KOPT-K1 (cell line): ENCODE results near the gene KRIT1.
"Not testable (repeated sequence)": the region's sequence is repeated elsewhere in the genome, so short reads cannot be mapped to it uniquely, and the experiment has no call there.

Source experiments
- H3K27ac ChIP-seq: fragments of 200-600 bp; sonication (generic); 2 replicates; pipeline ENCODE4 v1.5.1; 2016; ENCODE audit warnings: antibody characterized with exemption, mild to moderate bottlenecking, low read depth, low read length; ENCODE audit not compliant: poor library complexity, severe bottlenecking
- H3K36me3 ChIP-seq: fragments of 200-600 bp; sonication (generic); 2 replicates; pipeline ENCODE4 v1.5.1; 2017; ENCODE audit warnings: antibody characterized with exemption, mild to moderate bottlenecking, low read length, moderate library complexity; ENCODE audit not compliant: insufficient read depth
- H3K9me3 ChIP-seq: fragments of 200-600 bp; sonication (generic); 2 replicates; pipeline ENCODE4 v1.5.1; 2017; ENCODE audit warnings: antibody characterized with exemption, low read length, mild to moderate bottlenecking; ENCODE audit not compliant: insufficient read depth, poor library complexity, severe bottlenecking

Gene KRIT1

DNA sequence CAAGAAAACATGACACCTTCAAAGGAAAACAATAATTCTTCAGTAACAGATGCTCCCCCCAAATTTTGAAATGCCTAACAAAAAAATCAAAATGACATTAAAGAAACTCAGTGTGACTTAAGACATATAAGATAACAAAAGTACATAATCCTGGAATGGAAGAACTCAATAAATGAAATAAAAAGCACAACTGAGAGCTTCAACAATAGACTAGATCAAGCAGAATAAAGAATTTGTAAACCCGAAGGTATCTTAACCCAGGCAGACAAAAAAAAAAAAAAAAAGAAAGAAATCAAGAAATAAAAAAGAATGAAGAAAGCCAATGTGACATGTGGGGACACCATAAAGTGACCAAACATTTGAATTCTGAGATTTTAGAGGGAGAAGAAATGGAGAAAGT, 39.0 kb downstream of the KRIT1 start:
- peaks cover 28% of the 10 kb centered on the region for H3K9me3 ChIP-seq
- peaks cover 100% of the 10 kb centered on the region for H3K36me3 ChIP-seq
- H3K27ac ChIP-seq = no peak overlapping the region

DNA sequence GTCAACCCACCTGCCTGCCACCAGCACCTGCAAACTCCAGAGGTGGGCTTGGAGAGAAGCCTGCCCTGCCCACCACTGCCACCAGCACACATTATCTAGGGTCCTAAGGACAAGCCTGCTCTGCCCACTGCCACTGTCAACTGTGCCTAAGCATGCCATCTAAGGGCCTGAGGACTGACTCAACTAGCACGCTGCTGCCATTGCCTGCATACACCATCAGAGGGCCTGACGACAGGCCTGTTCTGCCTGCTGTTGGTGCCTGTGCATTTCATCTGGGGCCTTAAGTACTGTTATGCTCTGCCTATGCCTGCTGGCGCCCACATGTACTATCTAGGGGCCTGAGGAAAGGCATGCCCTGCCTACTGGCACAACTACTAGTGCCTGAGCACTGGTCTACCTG, 39.7 kb downstream of the KRIT1 start:
- no peak overlapping the region for H3K27ac ChIP-seq
- peaks cover 28% of the 10 kb centered on the region for H3K9me3 ChIP-seq
- peaks cover 100% of the 10 kb centered on the region for H3K36me3 ChIP-seq

DNA sequence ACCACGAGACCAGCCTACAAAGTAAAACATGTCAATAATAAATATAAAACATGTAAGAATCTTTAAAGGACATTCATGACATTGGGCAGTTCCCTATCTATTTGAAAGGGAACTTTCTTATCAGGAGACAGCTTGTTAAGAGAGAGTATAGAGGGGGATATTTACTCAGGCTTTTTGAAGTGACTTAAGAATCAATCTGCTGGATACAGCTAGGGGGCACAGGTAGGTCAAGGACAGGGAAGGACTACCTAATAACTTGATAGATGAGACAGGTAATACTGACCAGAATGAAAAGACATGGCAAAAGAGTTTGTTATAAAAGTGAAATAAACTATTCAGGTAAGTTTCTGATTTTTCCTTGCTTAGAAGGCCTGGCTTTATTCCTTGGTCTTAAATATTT, 44.9 kb downstream of the KRIT1 start:
- peaks cover 95% of the 10 kb centered on the region for H3K36me3 ChIP-seq

DNA sequence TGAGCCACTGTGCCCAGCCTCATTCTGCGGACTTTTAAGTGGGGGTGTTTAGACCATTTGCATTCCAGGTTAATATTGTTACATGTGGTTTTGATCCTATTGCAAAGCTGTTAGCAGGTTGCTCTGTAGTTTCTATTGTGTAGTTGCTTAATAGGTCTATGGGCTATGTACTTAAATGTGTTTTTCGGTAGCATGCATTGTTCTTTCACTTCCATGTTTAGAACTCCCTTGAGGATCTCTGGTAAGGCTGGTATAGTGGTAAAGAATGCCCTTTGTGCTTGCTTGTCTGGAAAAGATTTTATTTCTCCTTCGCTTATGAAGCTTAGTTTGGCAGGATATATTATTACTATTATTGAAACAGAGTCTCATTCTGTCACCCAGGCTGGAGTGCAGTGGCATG, 53.4 kb downstream of the KRIT1 start:
- H3K27ac ChIP-seq = no peak overlapping the region
- peaks cover 55% of the 10 kb centered on the region for H3K9me3 ChIP-seq
- peaks cover 46% of the 10 kb centered on the region; the same call in 1 of the 2 replicates for H3K36me3 ChIP-seq

More for the DNA sequence above, 44.9 kb downstream of the KRIT1 start:
- no peak overlapping the region for H3K27ac ChIP-seq
- H3K9me3 ChIP-seq = peaks cover under 1% of the 10 kb centered on the region

DNA sequence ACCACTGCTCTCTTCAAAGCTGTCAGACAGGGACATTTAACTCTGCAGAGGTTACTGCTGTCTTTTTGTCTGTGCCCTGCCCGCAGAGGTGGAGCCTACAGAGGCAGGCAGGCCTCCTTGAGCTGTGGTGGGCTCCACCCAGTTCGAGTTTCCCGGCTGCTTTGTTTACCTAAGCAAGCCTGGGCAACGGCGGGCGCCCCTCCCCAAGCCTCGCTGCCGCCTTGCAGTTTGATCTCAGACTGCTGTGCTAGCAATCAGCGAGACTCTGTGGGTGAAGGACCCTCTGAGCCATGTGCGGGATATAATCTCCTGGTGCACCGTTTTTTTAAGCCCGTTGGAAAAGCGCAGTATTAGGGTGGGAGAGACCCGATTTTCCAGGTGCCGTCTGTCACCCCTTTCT, 56.5 kb downstream of the KRIT1 start:
- Histone ChIP-seq H3K36me3 (peaks cover 19% of the 10 kb centered on the region; the same call in 1 of the 2 replicates), H3K9me3 (peaks cover 56% of the 10 kb centered on the region)
- not testable (repeated sequence) for H3K27ac ChIP-seq

DNA sequence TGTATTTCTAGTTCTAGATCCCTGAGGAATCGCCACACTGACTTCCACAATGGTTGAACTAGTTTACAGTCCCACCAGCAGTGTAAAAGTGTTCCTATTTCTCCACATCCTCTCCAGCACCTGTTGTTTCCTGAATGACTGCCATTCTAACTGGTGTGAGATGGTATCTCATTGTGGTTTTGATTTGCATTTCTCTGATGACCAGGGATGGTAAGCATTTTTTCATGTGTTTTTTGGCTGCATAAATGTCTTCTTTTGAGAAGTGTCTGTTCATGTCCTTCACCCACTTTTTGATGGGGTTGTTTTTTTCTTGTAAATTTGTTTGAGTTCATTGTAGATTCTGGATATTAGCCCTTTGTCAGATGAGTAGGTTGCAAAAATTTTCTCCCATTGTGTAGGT, 61.4 kb downstream of the KRIT1 start:
- H3K27ac ChIP-seq, H3K36me3 ChIP-seq: not testable (repeated sequence)
- H3K9me3 ChIP-seq = peaks cover 26% of the 10 kb centered on the region

DNA sequence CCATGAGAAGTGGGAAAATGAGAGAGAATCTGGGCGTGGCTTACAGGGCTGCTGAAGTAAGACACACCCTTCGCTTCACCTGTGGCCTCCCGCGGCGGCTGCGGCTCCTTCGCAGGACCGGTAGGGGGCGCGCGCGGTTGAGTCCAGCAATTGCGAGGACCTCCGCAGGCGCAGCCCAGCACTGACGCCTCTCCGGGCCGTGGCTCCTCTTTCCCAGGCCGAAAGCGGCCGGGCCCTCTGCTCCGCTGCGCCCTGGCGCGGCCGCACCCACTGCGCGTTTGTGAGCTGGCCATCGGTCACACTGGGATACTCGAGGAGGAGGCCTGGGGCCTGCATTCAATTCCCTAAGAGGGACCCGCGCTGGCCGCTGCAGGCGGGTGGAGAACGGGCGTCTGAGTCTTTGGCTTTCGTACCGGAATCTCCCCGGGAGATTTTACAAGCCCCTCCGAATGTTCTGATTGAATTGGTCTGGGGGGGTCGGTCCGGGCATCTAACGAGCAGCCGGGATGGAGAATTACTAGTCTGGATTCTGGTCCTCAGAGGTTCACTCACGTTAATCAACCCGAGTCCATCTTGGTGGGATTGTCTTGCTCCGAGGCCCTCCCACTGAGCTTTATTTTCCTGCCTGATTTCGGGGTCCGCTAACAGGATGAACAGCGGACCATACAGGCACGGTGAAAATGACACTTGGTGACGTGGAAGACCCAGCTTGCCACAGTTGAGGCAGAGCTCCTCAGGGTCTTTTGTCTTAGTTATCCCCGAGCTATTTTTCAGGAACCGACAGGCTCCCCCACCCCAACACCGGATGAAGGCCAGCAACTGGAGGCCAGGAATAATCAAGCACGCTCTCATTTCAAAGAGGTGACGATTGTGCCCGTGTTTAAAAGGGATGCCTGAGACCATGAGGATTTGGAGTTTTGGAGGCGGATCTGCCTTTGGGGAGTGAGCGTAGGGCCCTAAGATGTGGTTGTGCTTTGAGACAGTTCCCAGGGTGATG, 66.5 kb downstream of the KRIT1 start, which contains the start of gene LRRD1:
LRRD1 (minus strand) TSS at position 215 of the 997 bp plus-strand sequence. CDS start 13,940 bp downstream, outside the sequence.
- Histone ChIP-seq H3K27ac (no peak within 1 kb of the TSS), H3K9me3 (peaks cover 10% of the 10 kb centered on the region), H3K36me3 (no peaks in the 10 kb centered on the region)

DNA sequence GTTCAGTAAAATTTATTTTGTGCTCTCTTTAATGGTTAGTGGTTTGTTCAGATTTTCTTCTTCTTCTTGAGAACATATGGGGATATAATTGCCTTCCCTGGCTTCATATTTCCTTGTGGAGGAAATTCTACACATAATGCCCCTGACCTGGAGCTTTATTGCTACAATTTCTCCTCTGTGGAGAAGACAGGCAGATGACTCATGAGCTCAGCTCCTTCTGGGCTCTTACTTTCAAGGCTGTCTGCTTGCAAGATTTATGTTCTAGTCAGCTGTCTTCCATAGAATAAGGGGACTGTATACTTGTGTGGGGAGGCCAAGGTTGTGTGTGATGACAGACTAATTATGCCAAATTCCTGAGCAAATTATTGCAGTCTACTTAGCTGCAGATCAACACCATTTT, 68.4 kb downstream of the KRIT1 start:
- Histone ChIP-seq H3K36me3 (no peaks in the 10 kb centered on the region), H3K9me3 (no peaks in the 10 kb centered on the region), H3K27ac (no peak overlapping the region)

DNA sequence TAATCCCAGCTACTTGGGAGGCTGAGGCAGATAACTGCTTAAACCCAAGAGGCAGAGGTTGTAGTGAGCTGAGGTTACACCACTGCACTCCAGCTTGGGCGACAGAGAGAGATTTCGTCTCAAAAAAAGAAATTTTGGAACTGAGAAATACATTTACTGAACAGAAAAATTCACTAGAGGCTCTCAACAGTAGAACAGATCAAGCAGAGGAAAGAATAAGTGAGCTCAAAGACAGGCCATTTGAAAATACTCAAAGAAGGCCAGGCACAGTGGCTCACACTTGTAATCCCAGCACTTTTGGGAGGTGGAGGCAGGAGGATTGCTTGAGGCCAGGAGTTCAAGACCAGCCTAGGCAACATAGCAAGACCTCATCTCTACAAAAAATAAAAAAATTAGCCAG, 76.2 kb downstream of the KRIT1 start:
- H3K36me3 ChIP-seq, H3K9me3 ChIP-seq, H3K27ac ChIP-seq: not testable (repeated sequence)

DNA sequence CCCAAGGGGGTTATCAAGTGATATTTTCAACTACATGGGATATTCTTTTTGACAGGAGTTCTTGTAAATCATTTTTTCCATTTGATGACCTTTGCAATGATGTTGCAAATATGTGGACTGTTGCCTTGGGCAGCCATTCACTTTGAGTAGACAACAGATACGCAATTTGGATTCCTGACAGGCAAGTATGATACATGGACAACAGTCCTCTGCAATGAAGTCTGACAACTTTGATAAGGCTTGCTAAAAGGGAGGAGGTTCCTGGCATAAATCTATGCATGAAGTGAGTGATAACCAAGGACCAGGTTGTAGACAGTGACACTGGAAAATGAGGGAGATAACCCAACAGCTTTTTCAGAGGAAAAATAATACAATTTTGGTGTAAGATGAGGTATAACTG, 84.4 kb downstream of the KRIT1 start:
- Histone ChIP-seq H3K36me3 (no peaks in the 10 kb centered on the region), H3K27ac (no peak overlapping the region), H3K9me3 (no peaks in the 10 kb centered on the region)

DNA sequence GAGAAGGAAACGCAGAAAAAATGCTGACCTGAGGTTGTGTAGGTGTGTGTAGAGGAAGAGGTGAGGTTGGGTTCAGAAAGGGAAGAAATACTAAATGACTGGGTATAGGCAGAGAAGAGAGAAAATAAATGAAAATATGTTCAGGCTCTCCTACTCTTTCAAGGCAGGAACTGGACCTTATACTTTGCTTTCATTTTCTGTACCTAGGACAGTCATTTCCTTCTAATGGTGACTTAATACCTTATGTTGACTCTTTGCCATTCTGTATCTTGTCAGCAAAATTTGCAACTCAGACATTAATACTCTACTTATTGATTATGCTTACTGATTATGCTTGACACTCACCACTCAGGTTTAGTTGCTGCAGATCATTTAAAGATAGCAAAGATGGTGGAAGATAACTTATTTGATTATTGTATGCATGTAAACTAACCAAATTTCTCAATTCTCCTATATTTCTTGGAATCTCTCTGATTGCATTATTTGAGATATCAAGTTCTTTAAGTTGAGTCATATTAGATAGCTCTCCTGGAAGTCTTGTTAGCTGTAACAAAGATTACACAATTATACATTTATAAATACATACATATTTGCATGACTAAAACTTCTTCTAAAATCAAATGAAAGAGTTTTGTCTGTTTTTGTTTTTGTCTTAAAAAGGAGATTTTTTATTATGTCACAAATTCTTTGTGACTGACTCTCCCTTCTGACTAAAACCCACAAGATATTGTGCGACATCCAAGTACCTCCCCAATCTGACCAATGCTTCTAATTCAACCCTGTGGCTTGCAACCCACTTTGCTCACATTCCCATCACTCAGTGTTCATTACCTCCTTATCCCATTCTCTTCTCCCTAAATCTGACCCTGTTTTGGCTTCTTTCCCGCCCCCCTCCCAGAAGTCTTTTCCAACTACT, 86.8 kb downstream of the KRIT1 start:
- Histone ChIP-seq H3K27ac (no peak overlapping the region), H3K9me3 (no peaks in the 10 kb centered on the region), H3K36me3 (no peaks in the 10 kb centered on the region)

DNA sequence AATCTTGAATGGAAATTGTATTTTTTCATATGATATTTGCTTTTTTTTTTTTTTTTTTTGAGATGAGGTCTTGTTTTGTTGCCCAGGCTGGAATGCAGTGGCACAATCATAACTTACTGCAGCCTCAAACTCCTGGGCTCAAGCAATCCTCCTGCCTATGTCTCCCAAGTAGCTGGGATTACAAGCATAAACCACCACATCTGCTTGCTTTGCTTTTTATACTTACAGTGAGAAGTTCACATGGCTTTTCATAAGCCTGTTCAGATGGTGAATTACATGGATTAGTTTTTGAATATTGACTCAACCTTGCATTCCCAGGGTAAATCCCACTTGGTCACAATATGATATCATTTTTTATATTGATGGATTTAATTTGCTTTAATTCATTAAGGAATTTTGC, 88.7 kb downstream of the KRIT1 start:
- Histone ChIP-seq H3K36me3 (no peaks in the 10 kb centered on the region), H3K27ac (no peak overlapping the region), H3K9me3 (no peaks in the 10 kb centered on the region)

DNA sequence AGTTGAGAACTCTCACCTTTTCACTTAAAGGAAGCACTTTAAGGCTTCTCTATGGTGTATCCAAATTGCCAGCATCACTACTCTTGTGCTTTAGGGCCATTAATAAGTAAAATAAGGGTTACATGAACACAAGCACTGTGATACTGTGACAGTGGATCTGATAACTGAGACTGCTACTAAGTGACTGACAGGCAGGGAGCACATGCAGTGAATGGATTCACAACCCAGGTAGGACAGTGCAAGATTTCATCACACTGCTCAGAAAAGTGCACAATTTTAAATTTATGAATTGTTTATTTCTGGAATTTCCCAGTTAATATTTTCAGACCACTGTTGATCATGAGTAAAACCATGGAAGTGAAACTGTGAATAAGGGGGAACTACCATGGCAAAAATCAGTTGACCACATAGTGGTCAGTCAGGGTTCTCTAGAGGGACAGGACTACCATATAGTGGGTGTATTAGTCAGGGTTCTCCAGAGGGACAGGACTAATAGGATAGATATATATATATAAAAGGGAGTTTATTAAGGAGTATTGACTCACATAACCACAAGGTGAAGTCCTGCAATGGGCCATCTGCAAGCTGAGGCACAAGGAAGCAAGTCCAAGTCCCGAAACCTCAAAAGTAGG, 90.5 kb downstream of the KRIT1 start:
- H3K36me3 ChIP-seq = no peaks in the 10 kb centered on the region
- no peak overlapping the region for H3K27ac ChIP-seq
- no peaks in the 10 kb centered on the region for H3K9me3 ChIP-seq

DNA sequence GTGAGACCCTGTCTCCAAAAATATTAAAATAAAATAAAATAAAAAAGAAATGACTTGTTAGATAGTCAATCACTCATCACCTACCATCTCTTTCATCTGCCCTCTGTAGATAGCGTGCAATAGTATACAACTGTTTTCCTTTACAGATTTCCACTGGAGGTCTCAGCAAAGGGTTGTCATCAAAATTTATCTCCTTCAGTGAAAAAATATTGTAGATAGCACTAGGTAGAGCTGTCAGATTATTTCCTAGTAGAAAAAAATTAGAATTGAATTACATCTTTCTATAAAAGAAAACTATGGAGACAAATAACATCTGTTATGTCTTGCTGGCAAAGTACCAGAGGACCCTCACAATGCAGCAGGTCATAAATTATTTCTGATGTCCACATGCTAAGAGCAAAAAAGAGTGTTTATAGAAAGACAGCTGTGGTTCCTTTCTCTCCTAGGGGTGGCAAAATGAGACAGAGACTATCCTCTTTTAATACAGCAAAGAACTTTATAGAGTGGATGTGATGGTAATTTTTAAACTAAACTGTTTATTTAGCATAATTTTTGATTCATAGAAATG, 95.2 kb downstream of the KRIT1 start:
- Histone ChIP-seq H3K9me3 (no peaks in the 10 kb centered on the region), H3K27ac (no peak overlapping the region), H3K36me3 (no peaks in the 10 kb centered on the region)
